GM12801 (cell line): ENCODE measurements around the gene DOK7.

Source experiments
- CTCF ChIP-seq: IDR thresholded peaks from one replicate; pipeline ENCODE4 v1.5.1; 2011; ENCODE audit warnings: control low read depth; ENCODE audit not compliant: insufficient read length; ENCODE audit errors: extremely low read depth

Gene DOK7

GRCh38 chr4:3510481-3510880, 47.4 kb downstream of the DOK7 start:
- TF ChIP-seq CTCF = no peak

GRCh38 chr4:3511187-3511586, 48.1 kb downstream of the DOK7 start:
- no peak for TF ChIP-seq CTCF

GRCh38 chr4:3512279-3512678, 49.2 kb downstream of the DOK7 start:
- no peak for TF ChIP-seq CTCF

- TF ChIP-seq CTCF = no peak
These were observed 49.6 kb downstream of the DOK7 start for GRCh38 chr4:3512719-3513118.

GRCh38 chr4:3513807-3514206, 50.7 kb downstream of the DOK7 start:
- no peak for TF ChIP-seq CTCF

- TF ChIP-seq CTCF = no peak
These were observed 51.2 kb downstream of the DOK7 start for GRCh38 chr4:3514221-3514780.

GRCh38 chr4:3514806-3515501, 51.8 kb downstream of the DOK7 start:
- no peak for TF ChIP-seq CTCF

GRCh38 chr4:3515646-3516045, 52.5 kb downstream of the DOK7 start:
- no peak for TF ChIP-seq CTCF
